Measurements from ENCODE around the gene FRMD8. TPM values are rescaled to one million over a fixed set of nuclear protein-coding genes. Genes with fewer than 3 reads are reported as not detected.

The FRMD8 gene
- total RNA-seq, 1 experiment from 2014 or later = 68.3 TPM

- BruUV-seq (replicated peaks) = no TSS peak
- TF ChIP-seq EZH2 (IDR thresholded peaks at IDR 0.05; ENCODE audit: low read length, unreplicated experiment) = no peak
- TF ChIP-seq, protein P1, sequence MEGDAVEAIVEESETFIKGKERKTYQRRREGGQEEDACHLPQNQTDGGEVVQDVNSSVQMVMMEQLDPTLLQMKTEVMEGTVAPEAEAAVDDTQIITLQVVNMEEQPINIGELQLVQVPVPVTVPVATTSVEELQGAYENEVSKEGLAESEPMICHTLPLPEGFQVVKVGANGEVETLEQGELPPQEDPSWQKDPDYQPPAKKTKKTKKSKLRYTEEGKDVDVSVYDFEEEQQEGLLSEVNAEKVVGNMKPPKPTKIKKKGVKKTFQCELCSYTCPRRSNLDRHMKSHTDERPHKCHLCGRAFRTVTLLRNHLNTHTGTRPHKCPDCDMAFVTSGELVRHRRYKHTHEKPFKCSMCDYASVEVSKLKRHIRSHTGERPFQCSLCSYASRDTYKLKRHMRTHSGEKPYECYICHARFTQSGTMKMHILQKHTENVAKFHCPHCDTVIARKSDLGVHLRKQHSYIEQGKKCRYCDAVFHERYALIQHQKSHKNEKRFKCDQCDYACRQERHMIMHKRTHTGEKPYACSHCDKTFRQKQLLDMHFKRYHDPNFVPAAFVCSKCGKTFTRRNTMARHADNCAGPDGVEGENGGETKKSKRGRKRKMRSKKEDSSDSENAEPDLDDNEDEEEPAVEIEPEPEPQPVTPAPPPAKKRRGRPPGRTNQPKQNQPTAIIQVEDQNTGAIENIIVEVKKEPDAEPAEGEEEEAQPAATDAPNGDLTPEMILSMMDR (conservative IDR thresholded peaks at IDR 0.05; ENCODE audit: low read depth, low read length) = no peak
- TF ChIP-seq EZH2phosphoT487 (IDR thresholded peaks at IDR 0.05; ENCODE audit: borderline replicate concordance, low read length) = no peak
- no peak overlapping the region for H3K27ac ChIP-seq (ENCODE audit: low read length)
- H4K20me1 ChIP-seq (ENCODE audit: low read length) = peaks cover 6% of the 10 kb centered on the region; the same call in 1 of the 2 replicates
- no peaks in the 10 kb centered on the region for H3K36me3 ChIP-seq (ENCODE audit: low read depth, low read length)
- H3K27me3 ChIP-seq (ENCODE audit: low read length) = no peaks in the 10 kb centered on the region
- no peak overlapping the region for H2AFZ ChIP-seq (ENCODE audit: low read length)
- intact Hi-C loops (cut with micrococcal nuclease) = no loop called here
- no peak overlapping the region for H3K4me3 ChIP-seq (ENCODE audit: low read length)
- ChIA-PET CTCF (no interaction called here), POLR2A (ENCODE audit: unreplicated experiment) (no interaction called here)
- ATAC-seq (no peak), DNase-seq (no peak)
- H3K4me1 ChIP-seq (ENCODE audit: insufficient read depth, low read length) = peaks cover 38% of the 10 kb centered on the region
- H3K9me2 ChIP-seq (replicated peaks; ENCODE audit: low read length) = no peaks in the 10 kb centered on the region
- no peak overlapping the region for H3K9ac ChIP-seq (ENCODE audit: low read length)
- no peaks in the 10 kb centered on the region for H3K9me3 ChIP-seq (ENCODE audit: low read length)
- H3K4me2 ChIP-seq (ENCODE audit: low read length) = peak overlapping the region; percentile 99
- peaks cover 46% of the 10 kb centered on the region for H3K79me2 ChIP-seq (ENCODE audit: low read length)
- H3F3A ChIP-seq (ENCODE audit: low read length, unreplicated experiment) = peaks cover 5% of the 10 kb centered on the region
These were observed 2.3 kb downstream of the FRMD8 start for GRCh38 chr11:65388731-65389130.

- H3K79me2 ChIP-seq (ENCODE audit: low read length) = peaks cover 46% of the 10 kb centered on the region
- no peak for DNase-seq
- no peaks in the 10 kb centered on the region for H3K9me3 ChIP-seq (ENCODE audit: low read length)
- no peak overlapping the region for H3K27ac ChIP-seq (ENCODE audit: low read length)
- ChIA-PET POLR2A (ENCODE audit: unreplicated experiment) (no interaction called here), CTCF (no interaction called here)
- TF ChIP-seq, protein P1 (conservative IDR thresholded peaks at IDR 0.05; ENCODE audit: low read depth, low read length) = no peak
- TF ChIP-seq EZH2 (IDR thresholded peaks at IDR 0.05; ENCODE audit: low read length, unreplicated experiment) = no peak
- TF ChIP-seq EZH2phosphoT487 (IDR thresholded peaks at IDR 0.05; ENCODE audit: borderline replicate concordance, low read length) = no peak
- no peak overlapping the region for H3K9ac ChIP-seq (ENCODE audit: low read length)
- ATAC-seq = no peak
- no peak overlapping the region for H3K4me3 ChIP-seq (ENCODE audit: low read length)
- peaks cover 31% of the 10 kb centered on the region for H3K4me1 ChIP-seq (ENCODE audit: insufficient read depth, low read length)
- intact Hi-C loops (cut with micrococcal nuclease) = no loop called here
- no peak overlapping the region for H2AFZ ChIP-seq (ENCODE audit: low read length)
- no TSS peak for BruUV-seq (replicated peaks)
- no peaks in the 10 kb centered on the region for H3F3A ChIP-seq (ENCODE audit: low read length, unreplicated experiment)
- peaks cover 3% of the 10 kb centered on the region; the same call in 1 of the 2 replicates for H3K36me3 ChIP-seq (ENCODE audit: low read depth, low read length)
- peaks cover 6% of the 10 kb centered on the region; the same call in 1 of the 2 replicates for H4K20me1 ChIP-seq (ENCODE audit: low read length)
- peak overlapping the region; percentile 99; the same call in 1 of the 2 replicates for H3K4me2 ChIP-seq (ENCODE audit: low read length)
- H3K9me2 ChIP-seq (replicated peaks; ENCODE audit: low read length) = no peaks in the 10 kb centered on the region
- no peaks in the 10 kb centered on the region for H3K27me3 ChIP-seq (ENCODE audit: low read length)
These were observed 3.0 kb downstream of the FRMD8 start for GRCh38 chr11:65389294-65389980.
